ENCODE results near the gene CPT1C.
A peak's percentile ranks its signal among the peaks of the same experiment; 100 is the strongest.

CPT1C gene

DNA sequence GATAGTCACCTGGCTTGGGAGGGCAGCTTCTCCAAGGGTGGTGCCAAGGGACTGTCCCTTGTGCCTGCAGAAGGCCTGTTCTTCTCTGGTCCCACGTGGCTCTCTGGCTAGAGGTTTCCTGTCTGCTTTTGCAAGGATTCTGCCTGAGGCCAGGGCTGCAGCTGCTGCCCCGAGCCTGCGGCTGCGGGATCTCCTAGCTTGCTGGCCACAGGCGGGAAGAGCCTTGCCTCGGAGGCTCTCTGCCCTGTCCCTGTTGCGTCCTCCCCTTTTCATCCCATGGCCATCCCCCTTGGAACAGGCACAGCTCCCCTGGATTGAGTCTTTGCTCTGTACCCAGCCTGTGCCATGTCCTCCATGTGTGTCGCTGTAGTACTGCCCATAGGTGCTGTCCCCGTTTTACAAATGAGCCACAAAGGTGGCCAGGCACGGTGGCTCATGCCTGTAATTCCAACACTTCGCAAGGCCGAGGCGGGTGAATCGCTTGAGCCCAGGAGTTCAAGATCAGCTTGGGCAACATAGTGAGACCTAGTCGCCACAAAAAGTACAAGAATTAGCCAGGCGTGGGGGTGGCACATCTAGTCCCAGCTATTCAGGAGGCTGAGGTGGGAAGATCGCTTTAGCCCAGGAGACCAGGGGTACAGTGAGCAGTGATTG is 34.3 kb upstream of the CPT1C start:
- ATAC-seq (no peak), DNase-seq (no peak)
- Mint-ChIP-seq H3K9me3 (no peaks in the 10 kb centered on the region), H3K27ac (peak overlapping the region in 1 of 2 donors; percentile 58), H3K27me3 (no peaks in the 10 kb centered on the region), H3K4me3 (no peak overlapping the region), H3K4me1 (peaks cover 25% of the 10 kb centered on the region)

DNA sequence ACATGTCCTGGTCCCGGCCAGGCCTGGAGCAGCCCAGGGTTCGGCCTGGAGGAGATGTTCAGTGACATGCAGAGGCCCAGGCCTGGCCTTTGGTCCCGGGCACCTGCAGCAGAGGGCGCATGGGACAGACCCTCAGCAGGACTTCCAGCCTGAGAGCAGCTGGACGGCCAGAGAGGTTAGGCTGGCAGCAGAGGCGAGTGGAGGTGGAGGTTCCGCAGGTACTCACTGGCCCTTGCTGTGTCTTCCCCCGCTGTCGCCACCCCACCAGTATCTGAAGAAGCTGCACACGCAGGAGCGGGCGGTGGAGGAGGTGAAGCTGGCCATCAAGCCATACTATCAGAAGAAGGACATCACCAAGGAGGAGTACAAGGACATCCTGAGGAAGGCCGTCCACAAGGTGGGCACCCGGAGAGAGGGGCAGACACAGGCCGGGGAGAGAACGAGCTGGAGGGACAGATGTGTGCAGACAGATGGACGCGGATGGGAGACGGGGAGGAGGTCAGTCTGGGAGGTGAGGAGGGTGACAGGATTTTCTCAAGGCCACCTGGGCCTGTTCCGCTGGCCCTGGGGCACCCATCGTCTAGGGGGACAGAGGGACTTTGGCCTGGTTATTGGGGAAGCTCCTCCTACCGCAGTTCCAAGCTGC is 33.3 kb upstream of the CPT1C start:
- no peak for ATAC-seq
- Mint-ChIP-seq H3K27ac (peak overlapping the region in 1 of 2 donors; percentile 85), H3K4me1 (peaks cover 29% of the 10 kb centered on the region), H3K27me3 (no peaks in the 10 kb centered on the region), H3K4me3 (no peak overlapping the region), H3K9me3 (no peaks in the 10 kb centered on the region)
- no peak for DNase-seq

DNA sequence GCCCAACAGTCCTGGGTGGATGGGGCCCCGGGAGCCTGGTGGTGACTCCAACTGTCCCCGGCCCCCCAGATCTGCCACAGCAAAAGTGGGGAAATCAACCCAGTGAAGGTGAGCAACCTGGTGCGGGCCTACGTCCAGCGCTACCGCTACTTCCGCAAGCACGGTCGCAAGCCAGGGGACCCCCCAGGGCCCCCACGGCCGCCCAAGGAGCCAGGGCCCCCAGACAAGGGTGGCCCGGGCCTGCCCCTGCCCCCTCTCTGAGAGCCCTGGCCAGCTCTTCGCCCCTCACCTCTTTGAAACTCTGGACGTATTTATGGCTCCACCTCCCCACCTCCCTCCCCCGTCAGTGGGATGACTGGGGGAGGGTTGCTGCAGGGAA is 32.8 kb upstream of the CPT1C start:
- Mint-ChIP-seq H3K4me3 (no peak overlapping the region), H3K27ac (no peak overlapping the region), H3K27me3 (no peaks in the 10 kb centered on the region), H3K4me1 (peaks cover 34% of the 10 kb centered on the region), H3K9me3 (no peaks in the 10 kb centered on the region)
- ATAC-seq (no peak), DNase-seq (no peak)

DNA sequence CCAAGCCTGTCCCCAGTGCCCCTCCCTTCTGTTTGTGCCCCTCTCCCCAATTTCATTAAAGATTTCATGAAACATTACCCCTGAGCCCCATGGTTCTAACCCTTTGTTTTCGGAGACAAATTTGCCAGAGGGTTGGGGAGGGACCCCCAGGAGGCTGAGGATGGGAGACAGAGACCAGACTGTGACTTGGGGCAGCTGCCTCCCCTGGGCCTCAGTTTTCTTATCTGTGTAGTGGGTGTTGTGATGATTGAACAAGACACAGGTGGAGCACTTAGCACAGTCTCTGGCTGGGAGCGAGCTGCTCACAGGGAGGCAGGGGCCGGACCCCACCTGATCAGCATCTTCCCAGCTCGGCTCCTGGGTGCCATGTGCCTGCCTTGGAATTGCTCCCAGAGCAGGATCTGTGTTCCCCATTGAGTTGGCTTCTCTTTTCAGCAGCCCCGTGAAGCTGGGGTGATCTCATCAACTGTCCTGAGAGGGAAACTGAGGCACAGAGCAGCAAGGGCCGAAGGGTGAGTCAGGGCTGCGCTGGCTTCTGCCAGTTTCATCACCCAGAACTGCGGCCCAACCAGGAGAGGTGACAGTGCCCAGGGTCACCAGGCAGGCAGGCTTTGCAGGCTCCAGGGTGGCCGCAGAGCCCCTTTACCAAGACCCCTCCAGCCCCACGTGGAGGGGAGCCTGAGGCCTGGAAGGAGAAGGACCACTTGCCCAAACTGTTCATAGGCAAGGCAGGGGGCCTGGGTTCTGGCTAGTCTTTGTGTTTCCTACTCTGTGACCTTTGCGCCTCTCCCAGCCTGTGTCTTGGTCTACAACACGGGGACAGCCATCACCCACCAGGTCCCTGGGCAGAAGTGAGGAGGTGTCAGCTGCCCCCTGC is 32.1 kb upstream of the CPT1C start:
- Mint-ChIP-seq H3K27ac (peak overlapping the region in 1 of 2 donors; percentile 92), H3K27me3 (no peaks in the 10 kb centered on the region), H3K4me3 (no peak overlapping the region), H3K9me3 (no peaks in the 10 kb centered on the region), H3K4me1 (peaks cover 41% of the 10 kb centered on the region)
- ATAC-seq (no peak), DNase-seq (no peak)

DNA sequence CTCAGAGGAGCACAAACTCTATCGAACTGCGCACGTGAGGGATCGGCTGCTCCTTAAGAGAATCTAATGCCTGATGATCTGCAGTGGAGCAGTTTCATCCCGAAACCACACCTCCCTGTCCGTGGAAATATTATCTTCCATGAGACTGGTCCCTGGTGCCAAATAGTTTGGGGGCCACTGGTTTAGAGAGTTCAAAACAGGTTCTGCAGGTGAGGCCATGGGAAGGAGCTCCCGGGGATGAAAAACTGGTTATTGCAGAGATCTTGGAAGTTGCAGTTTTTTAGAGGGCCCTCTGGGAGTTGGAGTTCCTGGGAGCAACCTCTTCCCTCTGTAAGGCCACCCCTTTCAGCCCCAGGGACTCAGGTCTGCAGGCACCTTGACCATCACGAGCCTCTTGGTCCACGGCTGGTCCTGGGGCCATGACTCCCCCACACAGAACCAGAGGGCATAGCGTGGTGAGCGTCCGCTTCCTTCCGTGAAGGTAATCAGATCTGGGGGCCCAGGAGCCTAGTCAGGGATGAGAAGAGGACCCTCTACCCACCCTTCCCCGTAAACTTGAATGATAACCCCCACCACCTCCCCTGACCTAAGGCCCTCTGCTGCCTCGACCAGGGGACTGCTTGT is 30.5 kb upstream of the CPT1C start:
- Mint-ChIP-seq H3K27ac (no peak overlapping the region), H3K27me3 (no peaks in the 10 kb centered on the region), H3K4me1 (peaks cover 48% of the 10 kb centered on the region), H3K9me3 (no peaks in the 10 kb centered on the region), H3K4me3 (no peak overlapping the region)
- no peak for ATAC-seq
- DNase-seq = no peak

DNA sequence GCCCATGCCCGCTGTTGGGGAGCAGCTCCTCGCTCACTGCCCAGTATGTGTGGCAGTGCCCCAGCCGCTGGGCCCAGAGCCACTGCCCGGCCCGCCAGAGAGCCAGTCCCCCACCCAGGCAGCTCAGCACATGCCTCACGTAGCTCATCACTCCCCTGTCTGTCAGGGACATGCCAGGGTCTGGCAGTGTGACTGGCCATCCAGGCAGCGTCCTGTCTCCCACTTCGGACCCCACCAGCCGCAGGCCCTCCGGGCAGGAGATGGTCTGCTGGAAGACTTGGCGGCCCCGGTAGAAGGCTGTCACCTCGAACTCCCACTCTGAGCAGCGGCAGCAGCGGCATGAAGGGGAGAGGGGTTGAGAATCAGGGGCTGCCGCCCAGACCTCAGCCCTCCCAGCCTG is 28.9 kb upstream of the CPT1C start:
- Mint-ChIP-seq H3K27ac (no peak overlapping the region), H3K4me1 (peaks cover 57% of the 10 kb centered on the region), H3K9me3 (no peaks in the 10 kb centered on the region), H3K4me3 (no peak overlapping the region), H3K27me3 (no peaks in the 10 kb centered on the region)
- DNase-seq (no peak), ATAC-seq (no peak)

GRCh38 chr19:49663224-49663623 is 27.7 kb upstream of the CPT1C start:
- ATAC-seq (no peak), DNase-seq (no peak)
- Mint-ChIP-seq H3K27me3 (no peaks in the 10 kb centered on the region), H3K4me1 (peaks cover 56% of the 10 kb centered on the region), H3K4me3 (peak overlapping the region; percentile 91 to 97), H3K9me3 (no peaks in the 10 kb centered on the region), H3K27ac (peak overlapping the region in 1 of 2 donors; percentile 92)

- Mint-ChIP-seq H3K27me3 (no peaks in the 10 kb centered on the region), H3K4me1 (peaks cover 45% of the 10 kb centered on the region), H3K4me3 (peak overlapping the region; percentile 91 to 97), H3K27ac (peak overlapping the region; percentile 92 to 97), H3K9me3 (no peaks in the 10 kb centered on the region)
- DNase-seq (peak; percentile 82 to 85), ATAC-seq (peak; percentile 74)
Observed at GRCh38 chr19:49664171-49665035, 26.5 kb upstream of the CPT1C start.

- H3K4me1 Mint-ChIP-seq = peaks cover 39% of the 10 kb centered on the region
- H3K27me3 Mint-ChIP-seq = no peaks in the 10 kb centered on the region
- ATAC-seq (no peak), DNase-seq (peak; percentile 36 to 38)
- no peaks in the 10 kb centered on the region for H3K9me3 Mint-ChIP-seq
- peak overlapping the region; percentile 92 to 97 for H3K27ac Mint-ChIP-seq
- H3K4me3 Mint-ChIP-seq = peak overlapping the region; percentile 91 to 97
Observed at GRCh38 chr19:49665036-49665350, 25.9 kb upstream of the CPT1C start.

- H3K4me3 Mint-ChIP-seq = peak within 1 kb of the TSS; percentile 91 to 97
- H3K4me1 Mint-ChIP-seq = peaks cover 37% of the 10 kb centered on the region
- H3K9me3 Mint-ChIP-seq = no peaks in the 10 kb centered on the region
- DNase-seq = peak; percentile 98
- peak; percentile 91 for ATAC-seq
- H3K27ac Mint-ChIP-seq = peak within 1 kb of the TSS; percentile 94 to 97
- H3K27me3 Mint-ChIP-seq = no peaks in the 10 kb centered on the region
Observed at GRCh38 chr19:49665351-49666119, 25.4 kb upstream of the CPT1C start, which contains the start of the genes BCL2L12 and IRF3. Gene BCL2L12 (plus strand): TSS chr19:49665933. CDS start chr19:49666693, 760 bp downstream. Gene IRF3 (minus strand): TSS chr19:49665857. CDS start chr19:49664838, 1,019 bp downstream.

GRCh38 chr19:49666120-49666444 is 24.8 kb upstream of the CPT1C start:
- Mint-ChIP-seq H3K4me3 (peak overlapping the region; percentile 91 to 97), H3K27me3 (no peaks in the 10 kb centered on the region), H3K4me1 (peaks cover 37% of the 10 kb centered on the region), H3K9me3 (no peaks in the 10 kb centered on the region), H3K27ac (peak overlapping the region; percentile 94 to 97)
- no peak for ATAC-seq
- DNase-seq = no peak

GRCh38 chr19:49667473-49667872 is 23.4 kb upstream of the CPT1C start:
- DNase-seq = no peak
- Mint-ChIP-seq H3K27ac (no peak overlapping the region), H3K27me3 (no peaks in the 10 kb centered on the region), H3K4me3 (peak overlapping the region; percentile 91 to 97), H3K9me3 (no peaks in the 10 kb centered on the region), H3K4me1 (peaks cover 42% of the 10 kb centered on the region)
- no peak for ATAC-seq

DNA sequence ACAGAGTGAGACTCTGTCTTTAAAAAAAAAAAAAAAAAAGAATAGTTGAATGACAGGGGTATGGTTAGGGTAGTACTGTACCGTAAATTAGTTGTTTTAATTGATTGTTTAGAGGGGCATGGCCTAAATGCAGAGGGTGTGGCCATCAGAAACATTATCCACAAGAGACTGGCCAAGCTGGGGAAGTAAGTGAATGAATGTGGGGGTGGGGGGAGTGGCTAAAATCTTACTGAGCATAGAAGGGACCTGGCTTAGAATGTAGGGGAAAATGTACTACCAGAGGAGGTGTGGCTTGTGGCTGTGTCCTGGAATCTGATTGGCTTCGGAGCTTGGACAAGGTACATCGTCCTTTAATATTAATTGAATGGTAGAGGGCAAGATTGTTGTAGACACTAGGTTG is 21.4 kb upstream of the CPT1C start:
- H3K27me3 Mint-ChIP-seq = no peaks in the 10 kb centered on the region
- no peak overlapping the region for H3K27ac Mint-ChIP-seq

More for the DNA sequence above, 21.4 kb upstream of the CPT1C start:
- Mint-ChIP-seq H3K4me1 (peaks cover 24% of the 10 kb centered on the region), H3K4me3 (no peak overlapping the region), H3K9me3 (no peaks in the 10 kb centered on the region)
- ATAC-seq (no peak), DNase-seq (no peak)

All from stimulated activated naive CD8-positive, alpha-beta T cell treated with anti-CD3 and anti-CD28 coated beads, Interleukin-15, amount 100 ng/mL, for 72 hours (primary cell).